Endothelial cell (in vitro differentiated cells): ENCODE data around the gene DPP10. TPM values are rescaled to one million over a fixed set of nuclear protein-coding genes. Genes with fewer than 3 reads are reported as not detected.

ENCODE experiments used
- DNase-seq: peaks from one replicate; pipeline ENCODE4 v3.0.0; 2021; ENCODE audit warnings: low spot score
- H3K27ac Mint-ChIP-seq: one replicate; pipeline ENCODE4 v1.8.0; 2021; ENCODE audit warnings: mixed read lengths, inconsistent platforms; ENCODE audit not compliant: unreplicated experiment
- H3K27me3 Mint-ChIP-seq: one replicate; pipeline ENCODE4 v1.8.0; 2021; ENCODE audit warnings: mild to moderate bottlenecking, moderate library complexity, mixed read lengths, inconsistent platforms; ENCODE audit not compliant: unreplicated experiment
- H3K36me3 Mint-ChIP-seq: one replicate; pipeline ENCODE4 v1.8.0; 2021; ENCODE audit warnings: mild to moderate bottlenecking, low read depth, mixed read lengths, inconsistent platforms; ENCODE audit not compliant: unreplicated experiment
- H3K4me1 Mint-ChIP-seq: one replicate; pipeline ENCODE4 v1.8.0; 2021; ENCODE audit warnings: mild to moderate bottlenecking, mixed read lengths, inconsistent platforms; ENCODE audit not compliant: unreplicated experiment
- H3K4me3 Mint-ChIP-seq: one replicate; pipeline ENCODE4 v1.8.0; 2021; ENCODE audit warnings: mild to moderate bottlenecking, mixed read lengths, inconsistent platforms; ENCODE audit not compliant: unreplicated experiment
- H3K9me3 Mint-ChIP-seq: one replicate; pipeline ENCODE4 v1.8.0; 2021; ENCODE audit warnings: mixed read lengths, inconsistent platforms; ENCODE audit not compliant: unreplicated experiment
- CTCF ChIP-seq: fragments of 200-600 bp; sonication (generic); IDR thresholded peaks from one replicate; pipeline ENCODE4 v1.5.0; 2021; ENCODE audit warnings: antibody characterized with exemption; ENCODE audit not compliant: unreplicated experiment
- total RNA-seq: library from RNA; stranded (reverse); fragmentation: NEBNext Ultra II Directional; extraction: Animal tissue kit (Norgen Biotek cat#: 25700); gene quantifications from one replicate; pipeline ENCODE4 v1.2.1, GENCODE V29; 2021; ENCODE audit not compliant: unreplicated experiment

The DPP10 gene
- total RNA-seq, 1 donor from 2014 or later: 3.3 TPM

- Mint-ChIP-seq H3K4me3 (no peak overlapping the region), H3K27me3 (peaks cover 3% of the 10 kb centered on the region), H3K4me1 (no peaks in the 10 kb centered on the region), H3K36me3 (no peaks in the 10 kb centered on the region), H3K27ac (no peak overlapping the region), H3K9me3 (peaks cover 5% of the 10 kb centered on the region)
- no peak for TF ChIP-seq CTCF
- DNase-seq: no peak
Observed at GRCh38 chr2:114753145-114753544, 310.7 kb downstream of the DPP10 start.

DNA sequence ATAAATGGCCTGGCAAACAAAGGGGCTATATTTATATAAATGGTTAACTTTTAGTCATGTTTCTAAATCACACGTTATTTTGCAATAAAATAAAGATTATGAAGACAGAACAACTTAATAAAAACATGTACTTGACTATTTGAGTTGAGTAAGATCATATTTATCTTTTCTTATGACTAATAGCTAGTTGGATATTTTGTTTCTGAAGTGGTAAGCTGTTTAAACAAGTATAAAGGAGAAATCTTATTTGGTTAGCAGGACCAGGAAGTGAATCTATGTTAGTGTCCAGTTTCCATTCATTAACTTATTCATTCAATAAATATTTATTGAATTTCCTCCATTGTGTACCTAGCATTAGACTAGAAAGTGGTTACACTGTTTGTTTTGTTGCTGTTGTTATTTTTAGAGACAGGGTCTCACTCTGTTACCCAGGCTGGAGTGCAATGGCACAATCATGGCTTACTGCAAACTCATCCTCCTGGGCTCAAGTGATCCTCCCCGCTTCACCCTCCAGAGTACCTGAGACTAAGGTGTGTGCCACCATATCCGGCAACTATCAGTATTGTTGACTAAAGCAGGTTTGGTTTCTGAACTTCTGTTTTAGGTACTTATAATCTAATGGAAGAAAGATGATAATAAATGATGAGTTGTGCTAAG lies 312.6 kb downstream of the DPP10 start:
- Mint-ChIP-seq H3K4me3 (no peak overlapping the region), H3K4me1 (no peaks in the 10 kb centered on the region), H3K36me3 (no peaks in the 10 kb centered on the region), H3K9me3 (peaks cover 5% of the 10 kb centered on the region), H3K27ac (no peak overlapping the region), H3K27me3 (peaks cover 3% of the 10 kb centered on the region)
- TF ChIP-seq CTCF: no peak
- no peak for DNase-seq

GRCh38 chr2:114762376-114762775 lies 319.9 kb downstream of the DPP10 start:
- Mint-ChIP-seq H3K36me3 (no peaks in the 10 kb centered on the region), H3K4me1 (peaks cover 2% of the 10 kb centered on the region), H3K9me3 (no peaks in the 10 kb centered on the region), H3K4me3 (no peak overlapping the region), H3K27ac (no peak overlapping the region), H3K27me3 (no peaks in the 10 kb centered on the region)
- DNase-seq: no peak
- no peak for TF ChIP-seq CTCF

- no peaks in the 10 kb centered on the region for H3K9me3 Mint-ChIP-seq
Observed at GRCh38 chr2:114762986-114763385, 320.5 kb downstream of the DPP10 start.

More at GRCh38 chr2:114762986-114763385, 320.5 kb downstream of the DPP10 start:
- DNase-seq: no peak
- Mint-ChIP-seq H3K36me3 (no peaks in the 10 kb centered on the region), H3K4me1 (peaks cover 2% of the 10 kb centered on the region), H3K4me3 (no peak overlapping the region), H3K27ac (no peak overlapping the region), H3K27me3 (no peaks in the 10 kb centered on the region)
- TF ChIP-seq CTCF: no peak
